Sigmoid colon (tissue), 7 donors: Measurements from ENCODE around the gene LMO7. TPM values are rescaled to one million over a fixed set of nuclear protein-coding genes. Genes with fewer than 3 reads are reported as not detected.

Experiments
- DNase-seq: peaks from one replicate; pipeline ENCODE4 v3.0.0-alpha.2; 2019
- H3K27ac ChIP-seq, 4 donors: fragments of 200-600 bp; sonication (generic); one replicate each; pipeline ENCODE4 v1.5.1; 2016 to 2019; ENCODE audit warnings: mild to moderate bottlenecking in 1 of 4
- H3K27me3 ChIP-seq, 3 donors: fragments of 200-600 bp; sonication (generic); one replicate each; pipeline ENCODE4 v1.5.1; 2019; ENCODE audit warnings: mild to moderate bottlenecking in 1 of 3
- H3K36me3 ChIP-seq, 4 donors: fragments of 200-600 bp; sonication (generic); one replicate each; pipeline ENCODE4 v1.5.1; 2016 to 2019
- H3K4me1 ChIP-seq, 4 donors: fragments of 200-600 bp; sonication (generic); one replicate each; pipeline ENCODE4 v1.5.1; 2017 to 2019
- H3K4me3 ChIP-seq, 4 donors: fragments of 200-600 bp; sonication (generic); one replicate each; pipeline ENCODE4 v1.5.1; 2017 to 2019; ENCODE audit warnings: mild to moderate bottlenecking in 2 of 4, moderate library complexity in 1 of 4
- H3K9me3 ChIP-seq, 4 donors: fragments of 200-600 bp in 3 of 4; sonication (generic) in 3 of 4; one replicate each; pipeline versions ENCODE4 v1.5.1 to v1.6.1; 2013 to 2019
- EP300 ChIP-seq, 4 donors: sonication (generic); formaldehyde crosslinking; IDR thresholded peaks; one replicate each; pipeline ENCODE4 v1.6.1; 2017; ENCODE audit warnings: antibody characterized with exemption in 4 of 4
- POLR2A ChIP-seq, 2 donors: fragments of 450-650 bp; IDR thresholded peaks; one replicate each; pipeline ENCODE4 v1.6.1; 2016; ENCODE audit warnings: antibody characterized with exemption in 2 of 2, mild to moderate bottlenecking in 2 of 2, moderate library complexity in 2 of 2
- POLR2AphosphoS5 ChIP-seq, 4 donors: sonication (generic); formaldehyde crosslinking; IDR thresholded peaks; one replicate each; pipeline ENCODE4 v1.6.1; 2017; ENCODE audit warnings: antibody characterized with exemption in 4 of 4
- WGBS, 2 donors: extraction: QIAGEN DNeasy Blood & Tissue Kit; methylation state at CpG; one replicate each; pipeline ENCODE4 v1.1.7; 2013; 5-methylcytosine and 5-hydroxymethylcytosine counted together
- intact Hi-C: fragments of 100-400 bp; cut with DNase I; formaldehyde crosslinking; loops from one replicate; pipeline ENCODE4 v1.15.1; 2023
- polyA plus RNA-seq, 3 donors: library from polyadenylated mRNA; stranded (reverse); fragments of 200-250 nt; gene quantifications; one replicate each; pipeline ENCODE4 v1.2.3, GENCODE V29; 2013
- total RNA-seq, 4 donors: library from RNA; depleted of rRNA; stranded (reverse); fragments of >200 nt; gene quantifications; one replicate each; pipeline ENCODE4 v1.1.0, GENCODE V29; 2016
- TF ChIP-seq, protein P1 (sequence below), 4 experiments: fragments of 450-650 bp in 3 of 4; fragments of 200-600 bp in 1 of 4; IDR thresholded peaks; one replicate each; pipeline ENCODE4 v1.5.1; 2016 to 2019; ENCODE audit warnings: antibody characterized with exemption in 4 of 4, mild to moderate bottlenecking in 3 of 4, moderate library complexity in 2 of 4
- donor health status: healthy with polysubstance abuse.
- donor health status: Bipolar disorder and iron deficiency.
- donor health status: healthy.

The LMO7 gene
- total and polyA plus RNA-seq, 7 donors: 5.0 to 66.4 (median 19.4) TPM

DNA sequence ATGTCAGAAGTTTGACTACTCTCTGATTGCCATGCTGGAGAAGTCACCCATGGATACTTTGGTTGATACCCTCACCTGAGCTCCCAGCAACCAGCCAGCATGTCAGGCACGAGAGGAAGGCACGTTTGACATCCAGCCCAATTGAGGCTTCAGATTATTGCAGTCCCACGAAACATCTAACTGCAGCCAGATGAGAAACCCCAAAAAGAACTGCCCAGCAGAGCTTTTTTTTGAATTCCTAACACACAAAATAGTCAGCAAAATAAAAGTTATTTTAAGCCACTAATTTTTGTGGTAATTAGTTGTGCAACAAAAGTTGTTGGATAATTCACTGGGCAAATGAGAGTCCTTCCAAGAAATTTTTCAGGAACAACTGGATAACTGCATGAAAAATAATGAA lies 259.0 kb downstream of the LMO7 start:
- Histone ChIP-seq H3K9me3 (no peaks in the 10 kb centered on the region), H3K4me1 (no peaks in the 10 kb centered on the region), H3K27me3 (no peaks in the 10 kb centered on the region), H3K36me3 (no peaks in the 10 kb centered on the region), H3K27ac (no peak overlapping the region), H3K4me3 (no peak overlapping the region)
- WGBS, 2 donors: 72 to 79% methylated on average over 3 of the region's 3 CpGs
- intact Hi-C loops: no loop called here
- DNase-seq: no peak
- TF ChIP-seq EP300 (IDR thresholded peaks at IDR 0.05) (no peak), POLR2A (IDR thresholded peaks at IDR 0.05) (no peak), POLR2AphosphoS5 (IDR thresholded peaks at IDR 0.05) (no peak)
- TF ChIP-seq, protein P1, sequence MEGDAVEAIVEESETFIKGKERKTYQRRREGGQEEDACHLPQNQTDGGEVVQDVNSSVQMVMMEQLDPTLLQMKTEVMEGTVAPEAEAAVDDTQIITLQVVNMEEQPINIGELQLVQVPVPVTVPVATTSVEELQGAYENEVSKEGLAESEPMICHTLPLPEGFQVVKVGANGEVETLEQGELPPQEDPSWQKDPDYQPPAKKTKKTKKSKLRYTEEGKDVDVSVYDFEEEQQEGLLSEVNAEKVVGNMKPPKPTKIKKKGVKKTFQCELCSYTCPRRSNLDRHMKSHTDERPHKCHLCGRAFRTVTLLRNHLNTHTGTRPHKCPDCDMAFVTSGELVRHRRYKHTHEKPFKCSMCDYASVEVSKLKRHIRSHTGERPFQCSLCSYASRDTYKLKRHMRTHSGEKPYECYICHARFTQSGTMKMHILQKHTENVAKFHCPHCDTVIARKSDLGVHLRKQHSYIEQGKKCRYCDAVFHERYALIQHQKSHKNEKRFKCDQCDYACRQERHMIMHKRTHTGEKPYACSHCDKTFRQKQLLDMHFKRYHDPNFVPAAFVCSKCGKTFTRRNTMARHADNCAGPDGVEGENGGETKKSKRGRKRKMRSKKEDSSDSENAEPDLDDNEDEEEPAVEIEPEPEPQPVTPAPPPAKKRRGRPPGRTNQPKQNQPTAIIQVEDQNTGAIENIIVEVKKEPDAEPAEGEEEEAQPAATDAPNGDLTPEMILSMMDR (IDR thresholded peaks at IDR 0.05): no peak

DNA sequence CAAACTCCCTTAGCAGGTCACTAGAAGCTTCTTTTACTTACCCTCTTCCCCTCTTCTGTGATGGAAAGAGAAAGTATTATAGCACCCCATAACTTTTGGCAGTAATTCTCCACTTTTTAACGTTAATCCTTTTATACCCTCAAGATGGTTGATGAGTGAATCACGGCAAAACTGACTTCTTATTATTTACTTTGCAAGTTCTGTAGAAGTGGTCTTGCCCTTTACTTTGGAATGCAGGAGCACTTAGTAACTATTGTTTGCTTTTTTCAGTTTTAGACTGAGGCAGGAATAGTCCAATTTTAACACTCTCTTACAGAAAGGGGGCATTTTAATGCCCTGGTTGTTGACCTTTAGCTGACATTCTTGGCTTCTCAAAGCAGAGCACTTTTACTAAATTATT lies 260.1 kb downstream of the LMO7 start:
- DNase-seq: no peak
- no peaks in the 10 kb centered on the region for H3K9me3 ChIP-seq
- 23 to 58% methylated on average over 2 of the region's 2 CpGs for WGBS, 2 donors
- no peaks in the 10 kb centered on the region for H3K36me3 ChIP-seq
- H3K27me3 ChIP-seq: no peaks in the 10 kb centered on the region
- TF ChIP-seq, protein P1 (IDR thresholded peaks at IDR 0.05): no peak
- TF ChIP-seq POLR2AphosphoS5 (IDR thresholded peaks at IDR 0.05) (no peak), POLR2A (IDR thresholded peaks at IDR 0.05) (no peak), EP300 (IDR thresholded peaks at IDR 0.05) (no peak)
- H3K4me1 ChIP-seq: no peaks in the 10 kb centered on the region
- intact Hi-C loops: no loop called here
- H3K4me3 ChIP-seq: no peak overlapping the region
- no peak overlapping the region for H3K27ac ChIP-seq

DNA sequence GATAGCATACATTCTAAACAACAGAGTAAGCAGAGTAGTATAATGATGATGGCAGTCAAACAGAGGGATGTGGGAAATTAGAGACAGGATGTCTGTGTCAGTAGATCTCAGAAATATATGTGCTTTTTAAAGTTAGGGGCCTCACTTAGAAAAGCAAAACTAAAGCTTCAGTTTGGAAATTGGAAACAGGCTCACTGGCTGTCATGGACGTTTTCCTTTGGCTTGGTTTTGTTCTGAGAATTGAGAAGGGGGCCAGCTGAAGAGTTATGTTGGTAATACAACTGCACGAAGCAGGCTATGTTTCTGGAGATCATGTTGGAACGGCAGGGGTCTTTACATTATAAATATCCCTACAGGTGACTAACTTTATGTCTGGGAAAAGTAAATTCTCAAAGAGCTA lies 261.3 kb downstream of the LMO7 start:
- Histone ChIP-seq H3K27me3 (no peaks in the 10 kb centered on the region), H3K4me3 (no peak overlapping the region), H3K4me1 (no peaks in the 10 kb centered on the region), H3K9me3 (no peaks in the 10 kb centered on the region), H3K27ac (no peak overlapping the region), H3K36me3 (no peaks in the 10 kb centered on the region)
- intact Hi-C loops: no loop called here
- TF ChIP-seq POLR2AphosphoS5 (IDR thresholded peaks at IDR 0.05): no peak
- TF ChIP-seq, protein P1 (IDR thresholded peaks at IDR 0.05): no peak
- no peak for TF ChIP-seq EP300 (IDR thresholded peaks at IDR 0.05)
- TF ChIP-seq POLR2A (IDR thresholded peaks at IDR 0.05): no peak
- 49 to 61% methylated on average over 3 of the region's 3 CpGs for WGBS, 2 donors
- DNase-seq: no peak

DNA sequence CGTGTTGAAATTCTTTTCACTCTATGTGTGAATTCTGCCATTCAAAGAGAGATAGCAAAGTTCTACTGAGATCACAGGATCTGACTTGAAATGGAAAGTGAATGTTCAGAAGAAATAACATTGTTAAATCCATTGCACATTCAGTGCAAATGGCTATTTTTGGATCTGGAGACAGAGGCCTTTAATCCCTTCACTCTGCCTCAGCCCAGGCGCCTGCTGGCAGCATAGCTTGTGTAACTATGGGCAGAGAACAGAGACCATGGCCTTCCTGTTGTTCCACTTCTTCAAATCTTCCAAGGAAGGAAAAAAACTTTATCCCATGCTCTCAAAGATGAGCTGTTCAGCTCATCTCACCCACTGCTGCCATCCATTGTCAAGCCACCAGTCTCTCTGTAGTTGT lies 265.4 kb downstream of the LMO7 start:
- no peak for DNase-seq
- no peaks in the 10 kb centered on the region for H3K4me1 ChIP-seq
- no peaks in the 10 kb centered on the region for H3K27me3 ChIP-seq
- intact Hi-C loops: no loop called here
- 82 to 88% methylated on average over 2 of the region's 2 CpGs for WGBS, 2 donors
- no peak overlapping the region for H3K4me3 ChIP-seq
- no peaks in the 10 kb centered on the region for H3K36me3 ChIP-seq
- peak overlapping the region in 1 of 4 donors; percentile 70 for H3K27ac ChIP-seq
- no peaks in the 10 kb centered on the region for H3K9me3 ChIP-seq
- TF ChIP-seq EP300 (IDR thresholded peaks at IDR 0.05) (no peak), POLR2AphosphoS5 (IDR thresholded peaks at IDR 0.05) (no peak), POLR2A (IDR thresholded peaks at IDR 0.05) (no peak)
- TF ChIP-seq, protein P1 (IDR thresholded peaks at IDR 0.05): no peak
